Fibroblast of the aortic adventitia (primary cell): ENCODE measurements around the gene RELL2. TPM values are rescaled to one million over a fixed set of nuclear protein-coding genes. Genes with fewer than 3 reads are reported as not detected.

Source experiments
- DNase-seq: peaks from one replicate; pipeline ENCODE4 v3.0.0-alpha.2; 2010; ENCODE audit warnings: low read depth
- H3K4me3 ChIP-seq: 2 replicates; pipeline ENCODE4 v1.5.1; 2011; ENCODE audit warnings: low read depth, mild to moderate bottlenecking, control low read depth, low read length, moderate library complexity
- CTCF ChIP-seq: IDR thresholded peaks from 2 replicates; pipeline ENCODE4 v1.5.1; 2011; ENCODE audit warnings: mild to moderate bottlenecking, low read length, control low read depth, inconsistent platforms; ENCODE audit not compliant: insufficient read depth
- total RNA-seq: library from RNA; depleted of rRNA; stranded (reverse); fragments of >200 nt; gene quantifications from 2 replicates; pipeline ENCODE4 v1.2.3, GENCODE V29; 2012; ENCODE audit warnings: low replicate concordance

The RELL2 gene
- total RNA-seq, 1 donor, result 2.6 TPM

- DNase-seq, result no peak
- no peak for TF ChIP-seq CTCF
- no peak overlapping the region for H3K4me3 ChIP-seq
These were observed 2.8 kb upstream of the RELL2 start for GRCh38 chr5:141633871-141634561.

- TF ChIP-seq CTCF, result no peak
- DNase-seq, result no peak
- H3K4me3 ChIP-seq, result no peak overlapping the region
These were observed 2.1 kb upstream of the RELL2 start for GRCh38 chr5:141634720-141635119.

- TF ChIP-seq CTCF, result no peak
- peak overlapping the region; percentile 100 for H3K4me3 ChIP-seq
- no peak for DNase-seq
These were observed 1.2 kb upstream of the RELL2 start for GRCh38 chr5:141635646-141636045.

GRCh38 chr5:141636106-141636412 is 738 bp upstream of the RELL2 start:
- DNase-seq, result no peak
- TF ChIP-seq CTCF, result no peak
- peak overlapping the region; percentile 100 for H3K4me3 ChIP-seq

- peak overlapping the region; percentile 100 for H3K4me3 ChIP-seq
- TF ChIP-seq CTCF, result no peak
- DNase-seq, result no peak
These were observed 448 bp downstream of the RELL2 start for GRCh38 chr5:141637123-141637766.

GRCh38 chr5:141637767-141638419 is 1.1 kb downstream of the RELL2 start:
- DNase-seq, result peak; percentile 38
- peak overlapping the region; percentile 100 for H3K4me3 ChIP-seq
- TF ChIP-seq CTCF, result peak; percentile 51
